GM15510 (cell line): ENCODE data around the gene MOB4.

ENCODE experiments used
- POLR2A ChIP-seq: IDR thresholded peaks from 3 replicates; pipeline ENCODE4 v1.6.1; 2011; ENCODE audit warnings: borderline replicate concordance; ENCODE audit not compliant: insufficient read length; ENCODE audit errors: extremely low read depth

The MOB4 gene

GRCh38 chr2:197601726-197602125 is 85.9 kb downstream of the MOB4 start:
- TF ChIP-seq POLR2A = no peak
